A549 (cell line): ENCODE results near the gene STYX. TPM values are rescaled to one million over a fixed set of nuclear protein-coding genes. Genes with fewer than 3 reads are reported as not detected.
A peak's percentile ranks its signal among the peaks of the same experiment; 100 is the strongest.

Experiments used
- ATAC-seq, 2 experiments: fragments of 200-7000 bp in 1 of 2; fragments of >200 bp in 1 of 2; cut with Nextera tagmentation in 1 of 2; cut with Tn5 transposase in 1 of 2; 3 replicates each; pipeline versions ENCODE4 v1.8.0 to v1.9.1; 2018 to 2020; ENCODE audit warnings: mild to moderate bottlenecking in 1 of 2, moderate library complexity in 1 of 2
- CTCF ChIA-PET: fragments of 300-600 bp; sonication (Branson Sonifier 250); formaldehyde crosslinking; extraction: SDS; loops from one replicate; lab custom pipeline; 2021; ENCODE audit warnings: antibody characterized with exemption, inconsistent platforms; lab: Yijun Ruan, JAX
- POLR2A ChIA-PET: fragments of 350-600 bp; formaldehyde crosslinking; extraction: SDS; loops from one replicate; lab custom pipeline; 2021; ENCODE audit warnings: antibody characterized with exemption, inconsistent platforms; lab: Yijun Ruan, JAX
- DNase-seq, 2 experiments: peaks; one replicate each; pipeline versions ENCODE4 v3.0.0 to v3.0.0-alpha.2; 2011 to 2016; ENCODE audit warnings: low read depth in 1 of 2, low spot score in 1 of 2
- FAIRE-seq: peaks from 2 replicates; lab custom pipeline; 2011; peaks lifted over from hg19 to GRCh38; lab: Jason Lieb, UNC
- H3K27ac ChIP-seq, 2 experiments: fragments of >200 bp; sonication (Bioruptor Twin); formaldehyde crosslinking; 3 replicates each; pipeline ENCODE4 v1.5.1; 2016 to 2017
- H3K4me1 ChIP-seq: fragments of >200 bp; sonication (Bioruptor Twin); formaldehyde crosslinking; 3 replicates; pipeline ENCODE4 v1.6.1; 2016
- H3K4me2 ChIP-seq: fragments of >200 bp; sonication (Bioruptor Twin); formaldehyde crosslinking; 3 replicates; pipeline ENCODE4 v1.6.1; 2016
- H3K4me3 ChIP-seq: fragments of >200 bp; sonication (Bioruptor Twin); formaldehyde crosslinking; 3 replicates; pipeline ENCODE4 v1.5.1; 2016
- H3K9me3 ChIP-seq: fragments of >200 bp; sonication (Bioruptor Twin); formaldehyde crosslinking; 3 replicates; pipeline ENCODE4 v1.6.1; 2016
- CBX2 ChIP-seq: fragments of 200-600 bp; sonication (generic); IDR thresholded peaks from 2 replicates; pipeline ENCODE4 v1.6.1; 2016; ENCODE audit warnings: low read depth, mild to moderate bottlenecking, borderline replicate concordance
- CBX8 ChIP-seq: fragments of 200-600 bp; sonication (generic); IDR thresholded peaks from 2 replicates; pipeline ENCODE4 v1.6.1; 2016
- CEBPB ChIP-seq, 2 experiments: fragments of >200 bp in 1 of 2; sonication (Bioruptor Twin) in 1 of 2; formaldehyde crosslinking in 1 of 2; IDR thresholded peaks; 2 replicates each; pipeline ENCODE4 v1.6.1; 2012 to 2016
- CHD2 ChIP-seq: fragments of 150-350 bp; IDR thresholded peaks from 2 replicates; pipeline ENCODE4 v1.6.1; 2014; ENCODE audit warnings: low read length; ENCODE audit not compliant: partially characterized antibody
- FOSL2 ChIP-seq, 2 experiments: fragments of 450-650 bp in 1 of 2; fragments of >200 bp in 1 of 2; sonication (Bioruptor Twin) in 1 of 2; formaldehyde crosslinking; IDR thresholded peaks; 2 replicates each; pipeline versions ENCODE4 v1.5.0 to v1.6.1; 2016 to 2020; ENCODE audit warnings: mild to moderate bottlenecking in 1 of 2, moderate library complexity in 1 of 2
- HDAC2 ChIP-seq: fragments of 200-600 bp; sonication (generic); IDR thresholded peaks from 2 replicates; pipeline ENCODE4 v1.6.1; 2016
- JUNB ChIP-seq: fragments of >200 bp; sonication (Bioruptor Twin); formaldehyde crosslinking; IDR thresholded peaks from 2 replicates; pipeline ENCODE4 v1.6.1; 2016
- NPAS2 ChIP-seq: fragments of 250-450 bp; sonication (Bioruptor Pico); IDR thresholded peaks from 2 replicates; pipeline ENCODE4 v1.8.0; 2022; ENCODE audit warnings: mild to moderate bottlenecking, moderate library complexity, borderline replicate concordance
- POLR2A ChIP-seq: IDR thresholded peaks from 2 replicates; pipeline ENCODE4 v1.6.1; 2012; ENCODE audit warnings: mild to moderate bottlenecking, low read length
- POLR2AphosphoS2 ChIP-seq: conservative IDR thresholded peaks from 2 replicates; pipeline ENCODE4 v1.6.1; 2012; ENCODE audit warnings: low read length, improper control_type of control experiment, inconsistent platforms
- RAD21 ChIP-seq, 2 experiments: fragments of >200 bp in 1 of 2; sonication (Bioruptor Twin) in 1 of 2; formaldehyde crosslinking in 1 of 2; IDR thresholded peaks in 1 of 2; conservative IDR thresholded peaks in 1 of 2; 2 replicates in 1 of 2; 3 replicates in 1 of 2; pipeline ENCODE4 v1.6.1; 2012 to 2018; ENCODE audit warnings: inconsistent platforms in 1 of 2
- RARB ChIP-seq: fragments of 250-450 bp; sonication (Bioruptor Pico); IDR thresholded peaks from 2 replicates; pipeline ENCODE4 v1.8.0; 2021; ENCODE audit warnings: mild to moderate bottlenecking, moderate library complexity
- SMC3 ChIP-seq: fragments of >200 bp; sonication (Bioruptor Twin); formaldehyde crosslinking; IDR thresholded peaks from 3 replicates; pipeline ENCODE4 v1.6.1; 2018; ENCODE audit warnings: inconsistent platforms
- SREBF2 ChIP-seq: fragments of 450-650 bp; IDR thresholded peaks from 2 replicates; pipeline ENCODE4 v1.6.1; 2014; ENCODE audit warnings: mild to moderate bottlenecking, moderate library complexity
- TFCP2L1 ChIP-seq: fragments of 250-450 bp; sonication (Bioruptor Pico); IDR thresholded peaks from 2 replicates; pipeline ENCODE4 v1.5.0; 2021; ENCODE audit warnings: mild to moderate bottlenecking
- TP53 ChIP-seq: fragments of 250-450 bp; sonication (Bioruptor Pico); IDR thresholded peaks from 2 replicates; pipeline ENCODE4 v1.5.0; 2021; ENCODE audit warnings: mild to moderate bottlenecking, moderate library complexity
- ZC3H11A ChIP-seq: fragments of 450-650 bp; IDR thresholded peaks from 2 replicates; pipeline ENCODE4 v1.6.1; 2014; ENCODE audit warnings: antibody characterized with exemption, mild to moderate bottlenecking
- ZNF302 ChIP-seq: fragments of 250-450 bp; sonication (Bioruptor Pico); IDR thresholded peaks from 2 replicates; pipeline ENCODE4 v1.9.0; 2021; ENCODE audit warnings: inconsistent platforms, mild to moderate bottlenecking, moderate library complexity
- WGBS: methylation state at CpG from one replicate; pipeline ENCODE4 v1.1.6; 2017; ENCODE audit errors: missing lambda C conversion rate; 5-methylcytosine and 5-hydroxymethylcytosine counted together
- polyA plus RNA-seq, 4 experiments: library from polyadenylated mRNA; depleted of rRNA in 3 of 4; stranded (reverse); fragments of >200 nt; fragmentation: RNase III in 1 of 4; extraction: RNeasy Plus Mini Kit Qiagen cat#74134 plus additional on column Dnase treatment in 1 of 4; gene quantifications; 2 replicates in 3 of 4; 3 replicates in 1 of 4; pipeline ENCODE4 v1.2.3, GENCODE V29; 2011 to 2017
- TF ChIP-seq, protein P1 (sequence below): IDR thresholded peaks from 2 replicates; pipeline ENCODE4 v1.6.1; 2012
- TF ChIP-seq, protein P2 (sequence below): fragments of 150-350 bp; IDR thresholded peaks from 2 replicates; pipeline ENCODE4 v1.6.1; 2014; ENCODE audit warnings: low read depth, mild to moderate bottlenecking, low read length

The STYX gene
- polyA plus RNA-seq, 2 of the 4 experiments (the other 2 are of a cell fraction) = 7.6 to 12.0 TPM

DNA sequence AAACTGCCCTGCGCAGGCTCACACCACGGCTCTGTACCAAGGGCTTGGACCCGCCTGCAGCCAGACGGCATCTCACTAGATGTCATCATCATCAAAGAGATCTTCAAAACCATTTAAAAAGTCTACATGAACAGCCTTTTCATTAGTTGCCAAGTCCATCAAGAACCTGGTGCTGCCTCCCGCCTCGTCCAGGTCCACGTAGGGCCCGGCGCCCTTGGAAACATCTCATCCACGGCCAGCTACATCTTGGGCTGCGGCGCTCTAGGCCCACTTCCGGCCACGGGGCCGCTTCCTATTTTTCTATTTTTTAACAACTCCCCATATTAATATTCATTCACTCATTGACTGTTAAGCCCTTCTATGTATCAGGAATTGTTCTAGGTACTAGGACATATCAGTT, 68.9 kb downstream of the STYX start:
- Histone ChIP-seq H3K4me2 (no peak overlapping the region), H3K27ac (no peak overlapping the region), H3K9me3 (no peaks in the 10 kb centered on the region), H3K4me3 (no peak overlapping the region), H3K4me1 (peaks cover 20% of the 10 kb centered on the region)
- ChIA-PET CTCF (no interaction called here), POLR2A (no interaction called here)
- DNase-seq (no peak), ATAC-seq (no peak; a peak in 1 of 6 replicates), FAIRE-seq (no peak)
- TF ChIP-seq JUNB (no peak), RAD21 (conservative IDR thresholded peaks at IDR 0.05 in 1 of 2, IDR thresholded peaks at IDR 0.05 in 1 of 2) (no peak), SREBF2 (no peak)
- WGBS = 92% methylated on average over 15 of the region's 15 CpGs

DNA sequence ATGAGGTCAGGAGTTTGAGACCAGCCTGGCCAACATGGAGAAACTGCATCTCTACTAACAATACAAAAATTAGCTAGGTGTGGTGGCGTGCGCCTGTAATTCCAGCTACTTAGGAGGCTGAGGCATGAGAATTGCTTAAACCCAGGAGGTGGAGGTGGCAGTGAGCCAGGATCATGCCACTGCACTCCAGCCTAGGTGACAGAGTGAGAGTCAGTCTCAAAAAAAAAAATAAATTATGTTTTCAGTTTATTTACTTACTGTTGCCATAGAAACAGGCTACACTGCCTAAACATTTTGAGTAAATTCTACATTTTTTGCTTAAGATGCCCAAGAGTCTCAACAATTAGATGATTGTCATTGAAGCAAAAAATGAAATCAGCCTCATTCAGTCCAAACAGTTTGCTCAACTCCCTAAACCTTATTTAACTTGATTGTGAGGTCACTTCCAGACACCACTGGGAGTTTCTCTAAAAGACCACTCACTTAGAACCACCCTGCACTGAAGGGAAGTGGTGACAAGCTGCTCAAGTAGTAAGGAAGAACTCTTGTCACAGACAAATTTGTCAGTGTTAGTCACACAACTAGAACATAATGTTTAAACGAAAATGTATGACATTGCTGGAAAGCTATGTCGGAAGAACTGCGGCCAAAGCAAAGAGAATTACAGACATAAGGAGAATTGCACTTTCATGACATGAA, 71.2 kb downstream of the STYX start:
- CTCF ChIA-PET = interaction anchor here (1.8 kb wide), 1 partner anchor 22 kb away, joined by 3 read pairs; no protein-coding TSS in a partner anchor

DNA sequence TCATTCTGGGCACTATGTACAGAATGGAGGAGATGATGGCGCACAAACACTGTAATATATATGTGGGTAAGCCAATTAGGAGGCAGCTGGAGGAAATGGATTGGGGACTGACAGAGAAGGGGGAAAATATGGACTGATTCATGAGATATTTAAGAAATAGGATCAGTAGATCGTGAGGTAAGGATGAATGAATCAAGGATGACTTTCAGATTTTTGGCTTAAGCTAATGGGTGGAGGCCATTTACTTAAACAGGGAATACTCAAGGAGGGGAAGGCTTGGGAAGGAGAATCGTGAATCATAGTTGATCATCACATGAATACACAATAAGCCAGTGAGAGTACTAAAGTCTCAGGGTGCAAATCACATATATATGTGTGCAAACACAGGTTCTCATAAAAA, 72.6 kb downstream of the STYX start:
- POLR2A ChIA-PET = interaction anchor here (1.0 kb wide), 1 partner anchor 11 kb away, joined by 3 read pairs; no protein-coding TSS in a partner anchor
- H3K27ac ChIP-seq = peak overlapping the region; percentile 1 to 13; a peak in 2 of 6 replicates
- H3K4me1 ChIP-seq = peaks cover 20% of the 10 kb centered on the region
- FAIRE-seq (no peak), DNase-seq (peak in 1 of 2 experiments; percentile 31), ATAC-seq (peak; percentile 50 to 58; a peak in 3 of 6 replicates)
- TF ChIP-seq TFCP2L1 (no peak), CHD2 (no peak), CBX2 (no peak), CEBPB (IDR thresholded peaks at IDR 0.05) (no peak), NPAS2 (no peak), RAD21 (conservative IDR thresholded peaks at IDR 0.05 in 1 of 2, IDR thresholded peaks at IDR 0.05 in 1 of 2) (no peak), FOSL2 (IDR thresholded peaks at IDR 0.05) (no peak), FOSL2 (CRISPR knock-in tag; IDR thresholded peaks at IDR 0.05) (peak; percentile 28; the same call in 1 of the 2 replicates), ZC3H11A (no peak)
- WGBS = 38% methylated on average over 3 of the region's 3 CpGs
- H3K4me2 ChIP-seq = peak overlapping the region; percentile 63
- CTCF ChIA-PET = interaction anchor here (0.6 to 1.8 kb wide), 2 partner anchors 21 to 109 kb away, joined by 3 to 4 read pairs; no protein-coding TSS in a partner anchor
- H3K9me3 ChIP-seq = no peaks in the 10 kb centered on the region
- no peak overlapping the region for H3K4me3 ChIP-seq

More for the DNA sequence above, 71.2 kb downstream of the STYX start:
- peak; percentile 28 for FAIRE-seq
- H3K4me1 ChIP-seq = peaks cover 20% of the 10 kb centered on the region
- TF ChIP-seq, protein P1, sequence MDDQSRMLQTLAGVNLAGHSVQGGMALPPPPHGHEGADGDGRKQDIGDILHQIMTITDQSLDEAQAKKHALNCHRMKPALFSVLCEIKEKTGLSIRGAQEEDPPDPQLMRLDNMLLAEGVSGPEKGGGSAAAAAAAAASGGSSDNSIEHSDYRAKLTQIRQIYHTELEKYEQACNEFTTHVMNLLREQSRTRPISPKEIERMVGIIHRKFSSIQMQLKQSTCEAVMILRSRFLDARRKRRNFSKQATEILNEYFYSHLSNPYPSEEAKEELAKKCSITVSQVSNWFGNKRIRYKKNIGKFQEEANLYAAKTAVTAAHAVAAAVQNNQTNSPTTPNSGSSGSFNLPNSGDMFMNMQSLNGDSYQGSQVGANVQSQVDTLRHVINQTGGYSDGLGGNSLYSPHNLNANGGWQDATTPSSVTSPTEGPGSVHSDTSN = no peak
- TF ChIP-seq FOSL2 (IDR thresholded peaks at IDR 0.05) (0 out of 2 replicates have a peak, but pooled peaks have one; percentile 6), FOSL2 (CRISPR knock-in tag; IDR thresholded peaks at IDR 0.05) (no peak)
- peak in 1 of 2 experiments; percentile 43 for DNase-seq
- H3K4me3 ChIP-seq = no peak overlapping the region
- peak overlapping the region; percentile 63 for H3K4me2 ChIP-seq
- 59% methylated on average over 5 of the region's 5 CpGs for WGBS
- POLR2A ChIA-PET = interaction anchor here (0.6 to 1.0 kb wide), 2 partner anchors 10 to 1385 kb away, joined by 3 to 4 read pairs; partner anchors contain the start of gene GNPNAT1
- no peaks in the 10 kb centered on the region for H3K9me3 ChIP-seq
- peak overlapping the region in 1 of 2 experiments; percentile 3; a peak in 1 of 6 replicates for H3K27ac ChIP-seq
- ATAC-seq = peak; percentile 56 to 58; a peak in 4 of 6 replicates

DNA sequence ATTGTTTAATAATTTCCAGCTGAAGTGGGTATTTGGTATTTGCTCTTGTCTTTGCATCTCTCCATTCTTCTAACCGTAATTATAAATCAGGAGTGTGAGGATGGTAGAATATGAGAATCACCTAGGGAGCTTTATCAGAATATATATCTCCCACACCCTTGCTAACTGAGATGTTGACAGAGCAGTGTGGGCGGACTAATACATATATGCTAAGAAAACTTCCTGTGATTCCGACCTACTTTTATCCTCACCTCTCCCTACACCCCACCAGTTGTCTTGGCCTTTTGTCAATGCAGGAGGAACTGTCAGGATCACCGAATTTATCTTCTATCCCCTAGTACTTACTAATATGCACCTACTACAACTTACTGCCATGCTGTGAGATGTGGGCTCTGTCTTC, 76.1 kb downstream of the STYX start:
- Histone ChIP-seq H3K9me3 (no peaks in the 10 kb centered on the region), H3K4me2 (no peak overlapping the region), H3K27ac (no peak overlapping the region)
- no peak for ATAC-seq
- TF ChIP-seq SMC3 (no peak), POLR2A (no peak), RARB (CRISPR knock-in tag) (no peak), TP53 (CRISPR knock-in tag) (no peak), CBX8 (no peak), SREBF2 (no peak), ZNF302 (CRISPR knock-in tag) (no peak), POLR2AphosphoS2 (no peak), HDAC2 (no peak)
- TF ChIP-seq, protein P2, sequence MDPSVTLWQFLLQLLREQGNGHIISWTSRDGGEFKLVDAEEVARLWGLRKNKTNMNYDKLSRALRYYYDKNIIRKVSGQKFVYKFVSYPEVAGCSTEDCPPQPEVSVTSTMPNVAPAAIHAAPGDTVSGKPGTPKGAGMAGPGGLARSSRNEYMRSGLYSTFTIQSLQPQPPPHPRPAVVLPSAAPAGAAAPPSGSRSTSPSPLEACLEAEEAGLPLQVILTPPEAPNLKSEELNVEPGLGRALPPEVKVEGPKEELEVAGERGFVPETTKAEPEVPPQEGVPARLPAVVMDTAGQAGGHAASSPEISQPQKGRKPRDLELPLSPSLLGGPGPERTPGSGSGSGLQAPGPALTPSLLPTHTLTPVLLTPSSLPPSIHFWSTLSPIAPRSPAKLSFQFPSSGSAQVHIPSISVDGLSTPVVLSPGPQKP = no peak
- TF ChIP-seq, all 56 proteins: peak for 0
- no peak for DNase-seq
- ChIA-PET POLR2A (no interaction called here), CTCF (no interaction called here)
- WGBS = 77% methylated on average over 4 of the region's 4 CpGs
- no peak for FAIRE-seq
- H3K4me1 ChIP-seq = peaks cover 18% of the 10 kb centered on the region
- no peak overlapping the region for H3K4me3 ChIP-seq
